Activated naive CD8-positive, alpha-beta T cell (primary cell): Measurements from ENCODE around the gene TNFAIP8L3.
"Not testable (repeated sequence)": the region's sequence is repeated elsewhere in the genome, so short reads cannot be mapped to it uniquely, and the experiment has no call there.

Source experiments
- H3K27ac Mint-ChIP-seq: one replicate; pipeline ENCODE4 v1.8.0; 2021; ENCODE audit warnings: mixed read lengths
- H3K27me3 Mint-ChIP-seq: one replicate; pipeline ENCODE4 v1.8.0; 2021; ENCODE audit warnings: mixed read lengths
- H3K36me3 Mint-ChIP-seq: one replicate; pipeline ENCODE4 v1.8.0; 2021; ENCODE audit warnings: mixed read lengths
- H3K4me1 Mint-ChIP-seq: one replicate; pipeline ENCODE4 v1.8.0; 2021; ENCODE audit warnings: low read depth, mixed read lengths
- H3K4me3 Mint-ChIP-seq: one replicate; pipeline ENCODE4 v1.8.0; 2021; ENCODE audit warnings: mild to moderate bottlenecking, mixed read lengths
- H3K9me3 Mint-ChIP-seq: one replicate; pipeline ENCODE4 v1.8.0; 2021; ENCODE audit warnings: low read depth, mixed read lengths

TNFAIP8L3 gene

DNA sequence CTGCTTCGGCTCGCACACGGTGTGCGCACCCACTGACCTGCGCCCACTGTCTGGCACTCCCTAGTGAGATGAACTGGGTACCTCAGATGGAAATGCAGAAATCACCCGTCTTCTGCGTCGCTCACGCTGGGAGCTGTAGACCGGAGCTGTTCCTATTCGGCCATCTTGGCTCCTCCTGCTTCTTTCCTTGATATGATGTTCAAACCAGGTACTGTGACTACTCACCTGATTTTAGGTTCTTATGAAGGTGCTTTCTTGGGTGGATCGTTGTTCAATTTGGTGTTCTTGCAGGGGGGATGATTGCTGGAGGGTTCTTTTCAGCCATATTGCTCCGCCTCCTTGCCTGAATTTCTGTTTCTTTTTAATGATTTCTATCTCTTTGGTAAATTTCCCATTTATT, 57.2 kb downstream of the TNFAIP8L3 start:
- H3K27me3 Mint-ChIP-seq, H3K4me1 Mint-ChIP-seq, H3K4me3 Mint-ChIP-seq, H3K27ac Mint-ChIP-seq, H3K9me3 Mint-ChIP-seq: not testable (repeated sequence)
- peaks cover 13% of the 10 kb centered on the region for H3K36me3 Mint-ChIP-seq

DNA sequence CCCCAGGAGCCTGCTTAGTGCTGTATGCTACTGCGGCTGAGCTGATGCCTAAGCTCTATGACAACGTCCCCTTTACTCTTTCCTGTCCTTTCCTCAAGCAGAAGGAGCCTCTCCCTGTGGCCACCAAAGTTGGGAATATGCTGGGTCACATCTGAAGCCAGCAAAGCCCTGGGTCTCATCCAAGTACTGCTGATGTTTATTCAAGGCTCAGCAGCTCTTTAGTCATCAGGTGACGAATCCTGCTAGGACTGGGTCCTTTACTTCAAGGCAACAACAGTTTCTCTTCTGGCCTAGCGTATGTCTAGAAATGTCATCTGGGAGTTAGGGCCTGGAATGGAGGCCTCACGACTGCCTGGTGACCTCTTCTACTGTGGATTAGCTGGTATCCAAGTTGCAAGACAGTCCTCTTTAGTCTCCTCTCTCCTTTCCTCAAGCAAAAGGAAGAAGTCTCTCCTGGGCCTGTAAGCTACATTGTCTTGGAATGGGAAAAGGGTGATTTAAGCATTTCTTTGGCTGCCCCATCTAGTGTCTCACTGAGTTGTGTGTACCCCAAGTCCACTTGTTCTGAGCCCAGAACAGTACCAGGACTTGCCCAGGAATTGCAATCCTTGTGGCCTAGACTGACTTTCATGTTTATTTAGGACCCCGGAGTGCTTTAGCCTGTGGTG, 63.9 kb downstream of the TNFAIP8L3 start:
- no peaks in the 10 kb centered on the region for H3K4me1 Mint-ChIP-seq
- H3K36me3 Mint-ChIP-seq = peaks cover 9% of the 10 kb centered on the region
- H3K27me3 Mint-ChIP-seq = no peaks in the 10 kb centered on the region
- no peak overlapping the region for H3K4me3 Mint-ChIP-seq
- H3K9me3 Mint-ChIP-seq = no peaks in the 10 kb centered on the region
- H3K27ac Mint-ChIP-seq = no peak overlapping the region

DNA sequence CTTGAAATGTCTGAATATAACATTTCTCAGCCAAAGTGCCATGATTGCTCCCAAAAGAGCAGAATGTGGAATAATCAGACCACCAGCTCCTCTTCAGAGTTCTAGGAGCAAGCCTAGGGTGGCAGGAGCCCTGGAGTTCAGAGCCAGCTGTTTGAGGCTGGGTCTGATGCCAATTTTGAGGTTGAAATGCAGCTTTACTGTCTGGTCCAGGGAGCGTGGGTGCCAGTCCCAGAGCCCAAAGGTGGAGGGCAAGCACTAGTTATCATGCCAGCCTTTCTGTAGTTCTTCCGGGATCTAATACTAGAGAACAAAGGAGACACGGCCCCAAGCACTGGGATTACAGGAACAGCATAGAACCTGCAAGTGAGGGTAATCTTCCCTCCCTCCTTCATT, 69.3 kb downstream of the TNFAIP8L3 start:
- no peaks in the 10 kb centered on the region for H3K27me3 Mint-ChIP-seq
- no peak overlapping the region for H3K27ac Mint-ChIP-seq
- H3K9me3 Mint-ChIP-seq = no peaks in the 10 kb centered on the region
- no peak overlapping the region for H3K4me3 Mint-ChIP-seq
- no peaks in the 10 kb centered on the region for H3K4me1 Mint-ChIP-seq
- peaks cover 20% of the 10 kb centered on the region for H3K36me3 Mint-ChIP-seq

DNA sequence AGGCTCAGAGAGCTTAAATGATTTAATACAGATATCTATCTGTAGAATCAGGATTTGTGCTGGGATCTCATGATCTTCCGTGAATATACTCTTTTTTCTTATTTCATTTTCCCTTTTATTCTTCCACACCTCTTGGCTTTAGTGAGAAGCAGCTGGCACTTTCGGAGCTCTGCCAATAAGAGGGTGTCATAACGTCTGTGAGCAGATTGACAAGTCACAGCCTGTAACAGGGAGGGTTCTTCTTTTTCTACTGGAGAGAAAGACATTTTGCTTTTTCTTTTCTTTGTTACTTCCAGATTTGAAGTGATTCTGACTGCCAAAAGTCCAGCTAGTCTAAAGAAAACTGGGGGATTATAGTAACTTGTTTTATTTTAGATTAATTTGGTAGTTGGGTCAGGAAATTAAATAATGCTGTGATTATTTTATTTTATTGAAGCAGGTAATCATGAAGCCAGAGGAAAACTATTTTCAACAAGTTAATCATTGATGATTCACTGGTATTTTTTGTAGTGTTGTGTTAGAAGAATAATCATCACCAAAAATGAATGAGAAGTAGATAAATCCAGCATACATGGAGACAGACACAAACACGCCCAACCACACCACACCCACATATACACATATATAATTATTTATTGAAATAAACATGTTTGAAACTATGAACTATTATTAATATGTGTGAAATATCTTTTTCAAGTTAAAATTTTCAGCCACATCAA, 69.8 kb downstream of the TNFAIP8L3 start:
- Mint-ChIP-seq H3K9me3 (peaks cover 1% of the 10 kb centered on the region), H3K4me1 (no peaks in the 10 kb centered on the region), H3K27ac (no peak overlapping the region), H3K4me3 (no peak overlapping the region), H3K27me3 (no peaks in the 10 kb centered on the region), H3K36me3 (peaks cover 21% of the 10 kb centered on the region)

DNA sequence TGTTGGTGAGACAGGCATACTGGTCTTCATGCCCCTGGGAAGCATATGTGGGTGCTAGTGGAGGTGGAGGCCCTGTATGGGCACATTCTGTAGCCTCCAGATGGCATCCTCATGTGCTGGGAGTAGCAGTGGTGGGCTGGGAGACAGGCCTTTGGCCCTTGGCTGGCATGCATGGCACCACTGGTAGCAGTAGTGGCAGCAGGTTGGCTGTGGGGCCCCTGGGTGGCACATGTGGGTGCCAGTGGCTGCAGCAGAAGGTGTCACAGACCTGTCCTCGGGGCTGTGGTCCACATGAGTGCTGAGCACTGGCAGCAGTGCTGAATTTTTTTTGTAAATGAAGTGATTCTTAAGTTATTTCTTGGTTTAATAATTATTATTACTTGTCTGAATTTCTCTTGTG, 71.2 kb downstream of the TNFAIP8L3 start:
- no peaks in the 10 kb centered on the region for H3K27me3 Mint-ChIP-seq
- peaks cover 11% of the 10 kb centered on the region for H3K9me3 Mint-ChIP-seq
- H3K4me1 Mint-ChIP-seq = no peaks in the 10 kb centered on the region
- no peak overlapping the region for H3K27ac Mint-ChIP-seq
- H3K36me3 Mint-ChIP-seq = peaks cover 28% of the 10 kb centered on the region
- H3K4me3 Mint-ChIP-seq = no peak overlapping the region

DNA sequence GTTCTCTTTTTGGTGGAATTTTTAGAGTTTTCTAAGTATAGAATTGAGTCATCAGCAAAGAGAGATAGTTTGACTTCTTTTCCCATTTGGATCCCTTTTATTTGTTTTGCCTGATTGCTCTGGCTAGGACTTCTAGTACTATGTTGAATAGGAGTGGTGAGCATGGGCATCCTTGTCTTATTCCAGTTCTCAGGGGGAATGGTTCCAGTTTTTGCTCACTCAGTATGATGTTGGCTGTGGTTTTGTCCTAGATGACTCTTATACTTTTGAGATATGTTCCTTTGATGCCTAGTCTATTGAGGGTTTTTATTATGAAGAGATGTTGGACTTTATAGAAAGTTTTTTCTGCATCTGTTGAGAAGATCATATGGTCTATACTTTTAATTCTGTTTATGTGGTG, 72.5 kb downstream of the TNFAIP8L3 start:
- Mint-ChIP-seq H3K4me1 (no peaks in the 10 kb centered on the region), H3K27ac (no peak overlapping the region), H3K27me3 (no peaks in the 10 kb centered on the region), H3K36me3 (peaks cover 25% of the 10 kb centered on the region), H3K4me3 (no peak overlapping the region), H3K9me3 (peaks cover 14% of the 10 kb centered on the region)

DNA sequence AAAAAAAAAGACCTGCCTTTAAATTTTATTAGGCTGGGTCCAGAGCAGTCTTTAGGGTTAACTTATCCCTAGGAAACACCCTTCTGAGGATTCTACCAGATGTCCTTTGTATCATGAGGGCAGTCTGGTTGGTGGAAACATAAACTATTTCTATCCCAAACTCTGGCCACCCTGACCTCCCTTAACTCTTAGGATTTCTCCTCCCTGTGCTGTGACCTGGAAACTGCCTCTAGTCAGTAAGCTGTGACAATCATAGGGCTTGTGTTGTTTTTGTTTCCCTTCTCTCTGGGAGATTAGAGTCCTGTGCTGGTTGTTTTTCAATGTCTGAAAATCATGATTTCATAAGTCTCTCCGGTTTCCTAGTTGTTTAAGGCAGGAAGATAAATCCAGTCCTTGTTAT, 78.1 kb downstream of the TNFAIP8L3 start:
- H3K4me1 Mint-ChIP-seq = no peaks in the 10 kb centered on the region
- H3K27ac Mint-ChIP-seq = no peak overlapping the region
- peaks cover 23% of the 10 kb centered on the region for H3K36me3 Mint-ChIP-seq
- no peaks in the 10 kb centered on the region for H3K27me3 Mint-ChIP-seq
- H3K4me3 Mint-ChIP-seq = no peak overlapping the region
- H3K9me3 Mint-ChIP-seq = peaks cover 14% of the 10 kb centered on the region

DNA sequence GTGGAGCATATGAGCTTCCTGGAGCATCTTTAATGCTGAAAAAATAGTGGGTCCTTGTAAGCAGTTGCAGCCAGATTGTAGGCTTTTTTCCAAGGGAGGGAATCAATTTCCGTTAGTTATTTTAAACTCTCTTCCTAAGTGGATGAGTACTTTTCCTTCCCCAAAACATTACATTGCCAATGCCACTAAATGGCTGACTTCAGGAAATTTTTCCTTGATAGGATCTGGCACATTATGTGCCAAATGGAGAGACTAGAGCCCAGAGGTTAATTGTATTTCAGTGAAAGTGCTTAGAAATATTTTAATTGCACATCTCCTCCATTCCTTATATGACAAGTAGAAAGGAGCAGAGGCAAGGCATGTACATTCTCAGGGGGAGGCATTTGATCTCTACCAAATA, 83.5 kb downstream of the TNFAIP8L3 start:
- no peaks in the 10 kb centered on the region for H3K27me3 Mint-ChIP-seq
- no peaks in the 10 kb centered on the region for H3K4me1 Mint-ChIP-seq
- peaks cover 18% of the 10 kb centered on the region for H3K9me3 Mint-ChIP-seq
- H3K36me3 Mint-ChIP-seq = peaks cover 36% of the 10 kb centered on the region
- no peak overlapping the region for H3K4me3 Mint-ChIP-seq
- H3K27ac Mint-ChIP-seq = no peak overlapping the region

DNA sequence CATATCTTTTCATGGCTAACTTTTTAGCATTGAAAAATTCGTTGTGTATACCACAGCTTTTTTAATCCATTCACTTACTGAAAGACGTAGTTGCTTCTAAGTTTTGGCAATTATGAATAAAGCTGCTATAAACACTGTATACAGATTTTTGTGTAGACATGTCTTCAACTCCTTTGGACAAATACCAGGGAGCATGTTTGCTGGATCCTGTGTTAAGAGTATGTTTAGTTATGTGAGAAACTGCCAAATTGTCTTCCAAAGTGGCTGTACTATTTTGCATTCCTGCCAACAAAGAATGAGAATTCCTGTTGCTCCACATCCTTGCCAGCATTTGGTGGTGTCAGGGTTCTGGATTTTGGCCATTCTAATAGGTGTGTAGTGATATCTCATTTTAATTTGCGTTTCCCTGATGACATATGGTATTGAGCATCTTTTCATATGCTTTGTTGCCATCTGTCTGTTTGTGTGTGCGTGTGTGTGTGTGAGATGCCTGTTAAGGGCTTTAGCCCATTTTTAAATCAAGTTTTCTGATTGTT, 87.5 kb downstream of the TNFAIP8L3 start:
- Mint-ChIP-seq H3K4me1 (no peaks in the 10 kb centered on the region), H3K4me3 (no peak overlapping the region), H3K27ac (no peak overlapping the region), H3K36me3 (peaks cover 35% of the 10 kb centered on the region), H3K27me3 (no peaks in the 10 kb centered on the region), H3K9me3 (peaks cover 18% of the 10 kb centered on the region)
